K562 (cell line): ENCODE measurements around the gene LZTS2. TPM values are rescaled to one million over a fixed set of nuclear protein-coding genes. Genes with fewer than 3 reads are reported as not detected.

Experiments used
- CSDE1 ChIP-seq, 2 experiments: fragments of 450-650 bp; IDR thresholded peaks; 2 replicates each; pipeline ENCODE4 v1.6.1; 2016; ENCODE audit warnings: mild to moderate bottlenecking in 1 of 2
- EGR1 ChIP-seq: fragments of 450-650 bp; conservative IDR thresholded peaks from 2 replicates; pipeline ENCODE4 v1.6.1; 2017; ENCODE audit warnings: mild to moderate bottlenecking
- FIP1L1 ChIP-seq: fragments of 200-400 bp; formaldehyde crosslinking; IDR thresholded peaks from 2 replicates; pipeline ENCODE4 v1.6.1; 2018; ENCODE audit warnings: mild to moderate bottlenecking, low read depth, low read length; ENCODE audit not compliant: poor library complexity, severe bottlenecking
- FOSL1 ChIP-seq: fragments of 200-800 bp; sonication (Bioruptor generic); conservative IDR thresholded peaks from 2 replicates; pipeline ENCODE4 v1.6.1; 2016; ENCODE audit warnings: missing genetic modification characterization, missing compliant biosample characterization
- HDAC2 ChIP-seq: fragments of 450-650 bp; IDR thresholded peaks from 2 replicates; pipeline ENCODE4 v1.6.1; 2016; ENCODE audit warnings: mild to moderate bottlenecking
- HNRNPL ChIP-seq: fragments of 200-400 bp; formaldehyde crosslinking; IDR thresholded peaks from 2 replicates; pipeline ENCODE4 v1.6.1; 2017; ENCODE audit warnings: low read depth, mild to moderate bottlenecking, low read length
- KDM5B ChIP-seq: fragments of 200-600 bp; sonication (generic); IDR thresholded peaks from 2 replicates; pipeline ENCODE4 v1.6.1; 2012; ENCODE audit warnings: low read depth, mild to moderate bottlenecking, moderate library complexity, low read length, control low read depth, inconsistent platforms; ENCODE audit not compliant: insufficient replicate concordance
- MECOM ChIP-seq: fragments of 250-450 bp; sonication (Bioruptor Pico); IDR thresholded peaks from 2 replicates; pipeline ENCODE4 v1.8.0; 2022; ENCODE audit warnings: inconsistent platforms
- MTA1 ChIP-seq: fragments of 450-650 bp; IDR thresholded peaks from 2 replicates; pipeline ENCODE4 v1.6.1; 2017; ENCODE audit warnings: borderline replicate concordance
- PREB ChIP-seq: sonication (generic); formaldehyde crosslinking; IDR thresholded peaks from 2 replicates; pipeline ENCODE4 v1.8.1; 2023; ENCODE audit warnings: mild to moderate bottlenecking, missing genetic modification reagents
- SLC30A9 ChIP-seq: fragments of 250-450 bp; sonication (Bioruptor Pico); IDR thresholded peaks from 2 replicates; pipeline ENCODE4 v1.8.0; 2022; ENCODE audit warnings: mild to moderate bottlenecking, moderate library complexity
- SREBF2 ChIP-seq: sonication (generic); formaldehyde crosslinking; IDR thresholded peaks from 2 replicates; pipeline ENCODE4 v1.4.0; 2020; ENCODE audit warnings: mild to moderate bottlenecking, missing genetic modification reagents
- ZBTB2 ChIP-seq: fragments of 450-650 bp; IDR thresholded peaks from 2 replicates; pipeline ENCODE4 v1.6.1; 2016; ENCODE audit warnings: antibody characterized with exemption
- ZC3H11A ChIP-seq: IDR thresholded peaks from 2 replicates; pipeline ENCODE4 v1.6.1; 2012; ENCODE audit warnings: low read depth, low read length, improper control_type of control experiment
- ZNF277 ChIP-seq: fragments of 250-450 bp; sonication (Bioruptor Pico); IDR thresholded peaks from 2 replicates; pipeline ENCODE4 v1.8.0; 2022; ENCODE audit warnings: inconsistent platforms, mild to moderate bottlenecking, moderate library complexity, borderline replicate concordance
- ZNF561 ChIP-seq: fragments of 450-650 bp; formaldehyde crosslinking; conservative IDR thresholded peaks from 2 replicates; pipeline ENCODE4 v1.4.0; 2020; ENCODE audit warnings: mild to moderate bottlenecking, moderate library complexity
- ZNF780A ChIP-seq: fragments of 250-450 bp; sonication (Bioruptor Pico); IDR thresholded peaks from 2 replicates; pipeline ENCODE4 v1.5.0; 2021; ENCODE audit warnings: mild to moderate bottlenecking
- polyA plus RNA-seq, 8 experiments: library from polyadenylated mRNA; depleted of rRNA in 4 of 8; stranded (reverse) in 5 of 8; unstranded in 3 of 8; fragments of >200 nt; fragmentation: Nextera tagmentation in 2 of 8; fragmentation: Illumina TruSeq in 1 of 8; extraction: Ambion mirVana in 2 of 8; extraction: Trizol in 1 of 8; gene quantifications; 2 replicates each; pipeline versions ENCODE4 v1.2.1 to v1.2.3, GENCODE V29; 2011 to 2014; ENCODE audit warnings: inconsistent platforms in 1 of 8, missing spikeins in 1 of 8
- total RNA-seq, 7 experiments: library from RNA; depleted of rRNA in 6 of 7; stranded (reverse); fragments of >200 nt in 6 of 7; fragmentation: Illumina TruSeq in 2 of 7; extraction: Trizol in 2 of 7; gene quantifications; 2 replicates each; pipeline versions ENCODE4 v1.2.1 to v1.2.3, GENCODE V29; 2011 to 2021; ENCODE audit warnings: low replicate concordance in 1 of 7
- TF ChIP-seq, protein P1 (sequence below): conservative IDR thresholded peaks from 2 replicates; pipeline ENCODE4 v1.6.1; 2011; ENCODE audit warnings: low read depth, mild to moderate bottlenecking, low read length; ENCODE audit not compliant: control insufficient read depth
- TF ChIP-seq, protein P2 (sequence below): sonication (generic); formaldehyde crosslinking; IDR thresholded peaks from 2 replicates; pipeline ENCODE4 v1.8.0; 2022; ENCODE audit warnings: mild to moderate bottlenecking, missing genetic modification reagents

Gene LZTS2
- total and polyA plus RNA-seq, 9 of the 15 experiments (the other 6 are each of a cell fraction or from before 2014, with no cell fraction given) = 0.23 to 42.5 (median 14.7) TPM

- TF ChIP-seq SREBF2 (CRISPR knock-in tag) = no peak
- TF ChIP-seq FIP1L1 = peak; percentile 79
- TF ChIP-seq FOSL1 (tag) = no peak; the same call in 1 of the 2 replicates
- no peak for TF ChIP-seq ZNF561
- TF ChIP-seq, protein P1, sequence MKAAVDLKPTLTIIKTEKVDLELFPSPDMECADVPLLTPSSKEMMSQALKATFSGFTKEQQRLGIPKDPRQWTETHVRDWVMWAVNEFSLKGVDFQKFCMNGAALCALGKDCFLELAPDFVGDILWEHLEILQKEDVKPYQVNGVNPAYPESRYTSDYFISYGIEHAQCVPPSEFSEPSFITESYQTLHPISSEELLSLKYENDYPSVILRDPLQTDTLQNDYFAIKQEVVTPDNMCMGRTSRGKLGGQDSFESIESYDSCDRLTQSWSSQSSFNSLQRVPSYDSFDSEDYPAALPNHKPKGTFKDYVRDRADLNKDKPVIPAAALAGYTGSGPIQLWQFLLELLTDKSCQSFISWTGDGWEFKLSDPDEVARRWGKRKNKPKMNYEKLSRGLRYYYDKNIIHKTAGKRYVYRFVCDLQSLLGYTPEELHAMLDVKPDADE = 0 out of 2 replicates have a peak, but pooled peaks have one; percentile 25
- no peak; the same call in 1 of the 2 replicates for TF ChIP-seq HDAC2
- TF ChIP-seq EGR1 = no peak
- TF ChIP-seq, protein P2, sequence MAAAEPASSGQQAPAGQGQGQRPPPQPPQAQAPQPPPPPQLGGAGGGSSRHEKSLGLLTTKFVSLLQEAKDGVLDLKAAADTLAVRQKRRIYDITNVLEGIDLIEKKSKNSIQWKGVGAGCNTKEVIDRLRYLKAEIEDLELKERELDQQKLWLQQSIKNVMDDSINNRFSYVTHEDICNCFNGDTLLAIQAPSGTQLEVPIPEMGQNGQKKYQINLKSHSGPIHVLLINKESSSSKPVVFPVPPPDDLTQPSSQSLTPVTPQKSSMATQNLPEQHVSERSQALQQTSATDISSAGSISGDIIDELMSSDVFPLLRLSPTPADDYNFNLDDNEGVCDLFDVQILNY (CRISPR knock-in tag) = no peak
- no peak for TF ChIP-seq ZNF780A (CRISPR knock-in tag)
- no peak for TF ChIP-seq ZC3H11A
- TF ChIP-seq ZNF277 (CRISPR knock-in tag) = no peak
- TF ChIP-seq MECOM = no peak
- peak; percentile 50 for TF ChIP-seq KDM5B
- TF ChIP-seq MTA1 = no peak
- TF ChIP-seq PREB (CRISPR knock-in tag) = no peak
- TF ChIP-seq HNRNPL = 0 out of 2 replicates have a peak, but pooled peaks have one; percentile 27
- peak; percentile 32; the same call in 1 of the 2 replicates for TF ChIP-seq ZBTB2
- no peak for TF ChIP-seq CSDE1 (IDR thresholded peaks at IDR 0.05)
- TF ChIP-seq SLC30A9 (CRISPR knock-in tag) = no peak
Observed at GRCh38 chr10:100997360-100998182, 2.0 kb upstream of the LZTS2 start (continued).
